SK-N-SH (cell line): Measurements from ENCODE around the gene CYBC1. TPM values are rescaled to one million over a fixed set of nuclear protein-coding genes. Genes with fewer than 3 reads are reported as not detected.

ENCODE experiments used
- CTCF ChIA-PET: fragments of 300-600, 350-600 bp; formaldehyde crosslinking; extraction: SDS; loops from one replicate; lab custom pipeline; 2021; lab: Yijun Ruan, JAX
- POLR2A ChIA-PET: fragments of 350-600 bp; sonication (Branson Sonifier 250); formaldehyde crosslinking; extraction: SDS; loops from one replicate; lab custom pipeline; 2020; ENCODE audit warnings: antibody characterized with exemption, inconsistent platforms; lab: Yijun Ruan, JAX
- DNase-seq: peaks from one replicate; pipeline ENCODE4 v3.0.0; 2012
- H2AFZ ChIP-seq: fragments of 200-600 bp; sonication (generic); 2 replicates; pipeline ENCODE4 v1.8.1; 2016; ENCODE audit warnings: antibody characterized with exemption, mild to moderate bottlenecking, low read depth
- H3F3A ChIP-seq: fragments of 200-600 bp; sonication (generic); replicated peaks from 2 replicates; pipeline ENCODE3; 2016; ENCODE audit warnings: antibody characterized with exemption, mild to moderate bottlenecking; ENCODE audit not compliant: insufficient read depth
- H3K27ac ChIP-seq, 2 experiments: fragments of 200-500 bp in 1 of 2; fragments of 200-600 bp in 1 of 2; sonication (Bioruptor generic) in 1 of 2; sonication (generic), shearing (Covaris generic) in 1 of 2; 2 replicates each; pipeline versions ENCODE4 v1.5.1 to v1.6.1; 2014 to 2016; ENCODE audit warnings: low read depth in 2 of 2, inconsistent platforms in 1 of 2, low read length in 1 of 2, mild to moderate bottlenecking in 1 of 2, mixed read lengths in 1 of 2
- H3K27me3 ChIP-seq: fragments of 200-600 bp; sonication (generic), shearing (Covaris generic); 2 replicates; pipeline ENCODE4 v1.6.1; 2016; ENCODE audit warnings: mixed run types; ENCODE audit not compliant: insufficient read depth
- H3K36me3 ChIP-seq, 2 experiments: fragments of 200-500 bp in 1 of 2; fragments of 200-600 bp in 1 of 2; sonication (Bioruptor generic) in 1 of 2; sonication (generic) in 1 of 2; replicated peaks in 1 of 2; 2 replicates each; pipeline versions ENCODE3 to v1.5.1; 2014 to 2016; ENCODE audit warnings: low read length in 1 of 2, mild to moderate bottlenecking in 1 of 2; ENCODE audit not compliant: insufficient read depth in 2 of 2, control insufficient read depth in 1 of 2
- H3K4me1 ChIP-seq, 2 experiments: fragments of 200-500 bp in 1 of 2; fragments of 200-600 bp in 1 of 2; sonication (Bioruptor generic) in 1 of 2; sonication (generic), shearing (Covaris generic) in 1 of 2; 2 replicates each; pipeline versions ENCODE4 v1.5.1 to v1.6.1; 2014 to 2016; ENCODE audit warnings: low read depth in 1 of 2, low read length in 1 of 2, mixed run types in 1 of 2; ENCODE audit not compliant: insufficient read depth in 2 of 2, control insufficient read depth in 1 of 2
- H3K4me2 ChIP-seq: fragments of 200-600 bp; sonication (generic), shearing (Covaris generic); 2 replicates; pipeline ENCODE4 v1.6.1; 2017; ENCODE audit warnings: mixed run types
- H3K4me3 ChIP-seq, 2 experiments: fragments of 200-500 bp in 1 of 2; fragments of 200-600 bp in 1 of 2; sonication (Bioruptor generic) in 1 of 2; sonication (generic), shearing (Covaris generic) in 1 of 2; 2 replicates each; pipeline versions ENCODE4 v1.5.1 to v1.8.1; 2014 to 2016; ENCODE audit warnings: low read depth in 2 of 2, inconsistent platforms in 1 of 2, low read length in 1 of 2, mild to moderate bottlenecking in 1 of 2, mixed read lengths in 1 of 2, moderate library complexity in 1 of 2
- H3K79me2 ChIP-seq: fragments of 200-600 bp; sonication (generic); 2 replicates; pipeline ENCODE4 v1.8.1; 2017; ENCODE audit warnings: mild to moderate bottlenecking; ENCODE audit not compliant: insufficient read depth
- H3K9ac ChIP-seq: fragments of 200-600 bp; sonication (generic); 2 replicates; pipeline ENCODE4 v1.6.1; 2017; ENCODE audit warnings: mixed run types
- H3K9me2 ChIP-seq: fragments of 200-600 bp; sonication (generic); 2 replicates; pipeline ENCODE4 v1.6.1; 2017; ENCODE audit warnings: mixed run types
- H3K9me3 ChIP-seq: fragments of 200-600 bp; sonication (generic); 2 replicates; pipeline ENCODE4 v1.6.1; 2017; ENCODE audit warnings: mixed run types, mild to moderate bottlenecking, moderate library complexity
- H4K20me1 ChIP-seq: fragments of 200-600 bp; sonication (generic); 2 replicates; pipeline ENCODE4 v1.6.1; 2017; ENCODE audit warnings: mild to moderate bottlenecking, mixed run types; ENCODE audit not compliant: insufficient read depth
- CHD2 ChIP-seq: fragments of 150-350 bp; IDR thresholded peaks from 2 replicates; pipeline ENCODE4 v1.6.1; 2018; ENCODE audit warnings: low read length; ENCODE audit not compliant: partially characterized antibody
- EZH2phosphoT487 ChIP-seq: fragments of 200-600 bp; sonication (generic); IDR thresholded peaks from 2 replicates; pipeline ENCODE4 v1.6.1; 2017; ENCODE audit warnings: low read depth, mixed run types, mild to moderate bottlenecking, antibody characterized with exemption, moderate library complexity, borderline replicate concordance
- FOXJ3 ChIP-seq: sonication (generic); formaldehyde crosslinking; IDR thresholded peaks from 2 replicates; pipeline ENCODE4 v1.5.1; 2020; ENCODE audit warnings: mild to moderate bottlenecking, missing genetic modification reagents
- FOXM1 ChIP-seq: IDR thresholded peaks from 2 replicates; pipeline ENCODE4 v1.4.0; 2012; ENCODE audit warnings: low read depth, mild to moderate bottlenecking
- GABPA ChIP-seq: IDR thresholded peaks from 2 replicates; pipeline ENCODE4 v1.4.0; 2012; ENCODE audit warnings: low read depth, mild to moderate bottlenecking
- MEF2A ChIP-seq: IDR thresholded peaks from 2 replicates; pipeline ENCODE4 v1.4.0; 2012; ENCODE audit warnings: low read depth, borderline replicate concordance
- NFIC ChIP-seq: IDR thresholded peaks from 2 replicates; pipeline ENCODE4 v1.4.0; 2012; ENCODE audit warnings: borderline replicate concordance
- SIN3A ChIP-seq: IDR thresholded peaks from 2 replicates; pipeline ENCODE4 v1.6.1; 2012; ENCODE audit warnings: low read depth, mild to moderate bottlenecking, low read length, moderate library complexity, borderline replicate concordance
- TAF1 ChIP-seq: IDR thresholded peaks from 2 replicates; pipeline ENCODE4 v1.6.1; 2012; ENCODE audit warnings: low read depth, mild to moderate bottlenecking, low read length, moderate library complexity, borderline replicate concordance
- WGBS: methylation state at CpG from one replicate; pipeline ENCODE4 v1.1.6; 2017; ENCODE audit warnings: low lambda C conversion rate; 5-methylcytosine and 5-hydroxymethylcytosine counted together
- polyA plus RNA-seq, 3 experiments: library from polyadenylated mRNA; depleted of rRNA; stranded (reverse); fragments of >200 nt; gene quantifications; 2 replicates each; pipeline ENCODE4 v1.2.3, GENCODE V29; 2012
- TF ChIP-seq, protein P1 (sequence below): IDR thresholded peaks from 2 replicates; pipeline ENCODE4 v1.4.0; 2012; ENCODE audit warnings: low read depth
- TF ChIP-seq, protein P2 (sequence below): IDR thresholded peaks from 2 replicates; pipeline ENCODE4; 2012
- TF ChIP-seq, protein P3 (sequence below): fragments of 150-350 bp; IDR thresholded peaks from 2 replicates; pipeline ENCODE4 v1.6.1; 2017; ENCODE audit warnings: antibody characterized with exemption, low read length, low read depth, borderline replicate concordance
- TF ChIP-seq, protein P4 (sequence below): fragments of 150-350 bp; IDR thresholded peaks from 2 replicates; pipeline ENCODE4 v1.6.1; 2016; ENCODE audit warnings: mild to moderate bottlenecking, low read depth, low read length

The CYBC1 gene
- polyA plus RNA-seq, 1 of the 3 experiments (the other 2 are of a cell fraction) = 165 TPM

DNA sequence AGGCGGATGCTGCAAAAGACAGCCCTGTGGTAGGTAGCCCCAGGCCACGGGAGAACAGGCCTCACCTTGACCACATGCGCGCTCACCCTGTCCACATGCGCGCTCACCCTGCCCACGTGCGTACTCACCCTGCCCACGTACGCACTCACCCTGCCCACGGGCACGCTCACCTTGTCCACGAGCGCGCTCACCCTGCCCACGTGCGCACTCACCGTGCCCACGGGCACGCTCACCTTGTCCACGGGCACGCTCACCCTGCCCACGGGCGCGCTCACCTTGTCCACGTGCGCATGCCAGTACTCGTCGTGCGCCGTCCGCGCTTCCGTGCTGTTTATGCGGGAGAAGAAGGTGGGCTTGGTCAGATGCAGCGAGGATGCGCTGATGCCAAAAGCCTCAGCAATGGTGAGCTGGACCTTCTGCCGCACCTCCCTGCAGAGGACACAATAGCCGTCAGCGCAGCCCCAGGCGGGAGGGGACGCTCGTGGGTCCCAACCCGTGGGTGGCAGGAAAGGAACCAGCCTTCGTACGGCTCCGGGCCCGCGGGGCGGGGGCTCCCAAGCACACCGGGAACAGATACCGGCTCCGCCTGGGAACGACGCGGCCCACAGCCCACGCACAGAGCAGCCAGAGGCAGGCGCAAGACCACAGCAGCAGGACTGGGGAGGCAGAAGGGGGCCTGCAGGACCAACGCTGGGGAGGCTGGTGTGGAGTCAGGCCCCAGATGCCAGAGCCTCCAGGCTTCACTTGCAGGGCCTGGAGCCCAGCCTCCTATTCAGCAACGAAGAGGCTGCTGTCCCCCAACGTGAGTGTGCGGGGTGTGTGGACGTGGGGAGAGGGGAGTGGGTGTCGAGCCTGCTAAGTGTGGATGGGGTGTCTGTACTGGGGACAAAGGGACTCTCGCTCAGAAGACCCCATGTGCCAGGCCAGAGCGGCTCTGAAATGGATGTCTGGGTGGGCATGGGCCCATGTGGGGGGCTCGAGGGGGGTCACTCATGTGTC, 46.6 kb downstream of the CYBC1 start:
- Histone ChIP-seq H3K9me2 (no peaks in the 10 kb centered on the region), H3K27ac (no peak overlapping the region), H4K20me1 (no peaks in the 10 kb centered on the region), H3K4me1 (peaks cover 9 to 16% of the 10 kb centered on the region in 2 experiments; a peak in 3 of 4 replicates), H3K9ac (no peak overlapping the region), H3F3A (peaks cover 11% of the 10 kb centered on the region), H3K4me2 (no peak overlapping the region), H3K27me3 (no peaks in the 10 kb centered on the region), H3K79me2 (no peaks in the 10 kb centered on the region), H3K36me3 (peaks cover 2 to 5% of the 10 kb centered on the region in 2 experiments), H3K9me3 (no peaks in the 10 kb centered on the region), H2AFZ (no peak overlapping the region), H3K4me3 (no peak overlapping the region)
- DNase-seq = no peak
- TF ChIP-seq, protein P1, sequence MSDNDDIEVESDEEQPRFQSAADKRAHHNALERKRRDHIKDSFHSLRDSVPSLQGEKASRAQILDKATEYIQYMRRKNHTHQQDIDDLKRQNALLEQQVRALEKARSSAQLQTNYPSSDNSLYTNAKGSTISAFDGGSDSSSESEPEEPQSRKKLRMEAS = no peak
- no peak for TF ChIP-seq FOXM1
- no peak for TF ChIP-seq SIN3A
- TF ChIP-seq TAF1 = no peak
- no peak for TF ChIP-seq EZH2phosphoT487
- TF ChIP-seq NFIC = no peak
- no peak for TF ChIP-seq FOXJ3 (CRISPR knock-in tag)
- TF ChIP-seq, protein P2, sequence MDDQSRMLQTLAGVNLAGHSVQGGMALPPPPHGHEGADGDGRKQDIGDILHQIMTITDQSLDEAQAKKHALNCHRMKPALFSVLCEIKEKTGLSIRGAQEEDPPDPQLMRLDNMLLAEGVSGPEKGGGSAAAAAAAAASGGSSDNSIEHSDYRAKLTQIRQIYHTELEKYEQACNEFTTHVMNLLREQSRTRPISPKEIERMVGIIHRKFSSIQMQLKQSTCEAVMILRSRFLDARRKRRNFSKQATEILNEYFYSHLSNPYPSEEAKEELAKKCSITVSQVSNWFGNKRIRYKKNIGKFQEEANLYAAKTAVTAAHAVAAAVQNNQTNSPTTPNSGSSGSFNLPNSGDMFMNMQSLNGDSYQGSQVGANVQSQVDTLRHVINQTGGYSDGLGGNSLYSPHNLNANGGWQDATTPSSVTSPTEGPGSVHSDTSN = no peak
- TF ChIP-seq, protein P3, sequence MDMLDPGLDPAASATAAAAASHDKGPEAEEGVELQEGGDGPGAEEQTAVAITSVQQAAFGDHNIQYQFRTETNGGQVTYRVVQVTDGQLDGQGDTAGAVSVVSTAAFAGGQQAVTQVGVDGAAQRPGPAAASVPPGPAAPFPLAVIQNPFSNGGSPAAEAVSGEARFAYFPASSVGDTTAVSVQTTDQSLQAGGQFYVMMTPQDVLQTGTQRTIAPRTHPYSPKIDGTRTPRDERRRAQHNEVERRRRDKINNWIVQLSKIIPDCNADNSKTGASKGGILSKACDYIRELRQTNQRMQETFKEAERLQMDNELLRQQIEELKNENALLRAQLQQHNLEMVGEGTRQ = no peak
- CTCF ChIA-PET = interaction anchor here (0.9 to 1.9 kb wide), 3 partner anchors 10 to 13 kb away, joined by 3 to 7 read pairs (median 4); no protein-coding TSS in a partner anchor
- 95% methylated on average over 66 of the region's 67 CpGs for WGBS
- POLR2A ChIA-PET = no interaction called here

DNA sequence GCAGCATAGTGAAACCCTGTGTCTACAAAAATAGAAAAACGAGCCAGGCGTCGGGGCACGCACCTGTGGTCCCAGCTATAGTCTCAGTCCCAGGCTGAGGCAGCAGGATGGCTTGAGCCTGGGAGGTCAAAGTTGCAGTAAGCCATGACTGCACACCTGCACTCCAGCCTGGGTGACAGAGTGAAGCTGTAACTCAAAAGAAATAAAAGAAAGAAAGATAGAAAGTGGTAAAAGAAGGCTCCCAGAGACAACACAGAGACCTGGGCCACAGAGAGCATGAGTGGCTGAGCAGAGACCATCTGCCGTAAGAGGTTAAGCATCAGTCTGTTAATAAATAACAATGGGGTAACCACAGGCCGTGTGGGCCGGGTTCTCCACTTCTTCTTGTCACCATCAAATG, 47.7 kb downstream of the CYBC1 start:
- ChIA-PET POLR2A (no interaction called here), CTCF (interaction anchor here (0.8 to 5.5 kb wide), 5 partner anchors 9 to 52 kb away, joined by 3 to 45 read pairs (median 4); partner anchors contain the start of gene TEX19)
- Histone ChIP-seq H3K27ac (no peak overlapping the region), H3K4me1 (peaks cover 9 to 23% of the 10 kb centered on the region in 2 experiments; a peak in 3 of 4 replicates), H3K79me2 (no peaks in the 10 kb centered on the region), H3K27me3 (no peaks in the 10 kb centered on the region), H3K4me3 (no peak overlapping the region), H3F3A (peaks cover 7% of the 10 kb centered on the region), H3K4me2 (no peak overlapping the region), H2AFZ (no peak overlapping the region), H3K36me3 (peaks cover 2 to 5% of the 10 kb centered on the region in 2 experiments), H3K9me3 (no peaks in the 10 kb centered on the region), H3K9ac (no peak overlapping the region), H3K9me2 (no peaks in the 10 kb centered on the region), H4K20me1 (no peaks in the 10 kb centered on the region)
- TF ChIP-seq, protein P3 = no peak
- TF ChIP-seq CHD2 (no peak), MEF2A (no peak), GABPA (no peak)
- TF ChIP-seq, protein P4, sequence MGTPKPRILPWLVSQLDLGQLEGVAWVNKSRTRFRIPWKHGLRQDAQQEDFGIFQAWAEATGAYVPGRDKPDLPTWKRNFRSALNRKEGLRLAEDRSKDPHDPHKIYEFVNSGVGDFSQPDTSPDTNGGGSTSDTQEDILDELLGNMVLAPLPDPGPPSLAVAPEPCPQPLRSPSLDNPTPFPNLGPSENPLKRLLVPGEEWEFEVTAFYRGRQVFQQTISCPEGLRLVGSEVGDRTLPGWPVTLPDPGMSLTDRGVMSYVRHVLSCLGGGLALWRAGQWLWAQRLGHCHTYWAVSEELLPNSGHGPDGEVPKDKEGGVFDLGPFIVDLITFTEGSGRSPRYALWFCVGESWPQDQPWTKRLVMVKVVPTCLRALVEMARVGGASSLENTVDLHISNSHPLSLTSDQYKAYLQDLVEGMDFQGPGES = no peak
- WGBS = 95% methylated on average over 7 of the region's 7 CpGs
- no peak for DNase-seq
